Skeletal muscle tissue (tissue), 4 donors: Measurements from ENCODE around the gene HVCN1. TPM values are rescaled to one million over a fixed set of nuclear protein-coding genes. Genes with fewer than 3 reads are reported as not detected.

ENCODE experiments used
- H3K27ac ChIP-seq: one replicate; pipeline ENCODE4 v1.7.0; 2013; ENCODE audit warnings: mild to moderate bottlenecking, low read depth, low read length, inconsistent platforms
- H3K27me3 ChIP-seq, 3 donors: one replicate each; pipeline ENCODE4 v1.7.0; 2013; ENCODE audit warnings: low read length in 3 of 3; ENCODE audit not compliant: control insufficient read depth in 3 of 3, insufficient read depth in 3 of 3
- H3K36me3 ChIP-seq, 3 donors: one replicate each; pipeline ENCODE4 v1.7.0; 2013; ENCODE audit warnings: low read length in 3 of 3; ENCODE audit not compliant: control insufficient read depth in 3 of 3, insufficient read depth in 3 of 3
- H3K4me1 ChIP-seq, 3 donors: one replicate each; pipeline ENCODE4 v1.7.0; 2013; ENCODE audit warnings: low read length in 3 of 3, mild to moderate bottlenecking in 3 of 3; ENCODE audit not compliant: control insufficient read depth in 3 of 3, insufficient read depth in 3 of 3
- H3K4me3 ChIP-seq, 3 donors: one replicate each; pipeline ENCODE4 v1.7.0; 2013; ENCODE audit warnings: low read length in 3 of 3
- H3K9ac ChIP-seq, 3 donors: one replicate each; pipeline ENCODE4 v1.7.0; 2013; ENCODE audit warnings: low read length in 3 of 3, mild to moderate bottlenecking in 3 of 3, moderate library complexity in 2 of 3, low read depth in 1 of 3
- H3K9me3 ChIP-seq, 3 donors: one replicate each; pipeline ENCODE4 v1.7.0; 2013; ENCODE audit warnings: low read length in 3 of 3; ENCODE audit not compliant: control insufficient read depth in 3 of 3
- total RNA-seq: library from RNA; depleted of rRNA; stranded (reverse); fragments of >200 nt; gene quantifications from one replicate; pipeline ENCODE4 v1.2.3, GENCODE V29; 2014
- donor health status: Osteomylitis.

Gene HVCN1
- total RNA-seq, 1 donor from 2014 or later, result 5.2 TPM

GRCh38 chr12:110704231-110704630 is 15.3 kb upstream of the HVCN1 start:
- H3K36me3 ChIP-seq, result no peaks in the 10 kb centered on the region

GRCh38 chr12:110702081-110702480 is 13.2 kb upstream of the HVCN1 start:
- Histone ChIP-seq H3K27me3 (no peaks in the 10 kb centered on the region), H3K9ac (no peak overlapping the region), H3K4me1 (peaks cover 10 to 15% (median 11%) of the 10 kb centered on the region in 3 donors), H3K9me3 (no peaks in the 10 kb centered on the region), H3K4me3 (no peak overlapping the region), H3K36me3 (no peaks in the 10 kb centered on the region), H3K27ac (no peak overlapping the region)

More at GRCh38 chr12:110704231-110704630, 15.3 kb upstream of the HVCN1 start:
- Histone ChIP-seq H3K27ac (no peak overlapping the region), H3K27me3 (no peaks in the 10 kb centered on the region), H3K4me1 (peaks cover 0 to 3% (median 2%) of the 10 kb centered on the region in 3 donors), H3K9me3 (no peaks in the 10 kb centered on the region), H3K4me3 (no peak overlapping the region), H3K9ac (no peak overlapping the region)

- Histone ChIP-seq H3K9me3 (no peaks in the 10 kb centered on the region), H3K36me3 (no peaks in the 10 kb centered on the region), H3K9ac (no peak overlapping the region), H3K27ac (no peak overlapping the region), H3K27me3 (no peaks in the 10 kb centered on the region), H3K4me3 (no peak overlapping the region), H3K4me1 (peaks cover 10 to 15% (median 11%) of the 10 kb centered on the region in 3 donors)
Observed at GRCh38 chr12:110699591-110700445, 10.9 kb upstream of the HVCN1 start.

GRCh38 chr12:110698171-110698902 is 9.4 kb upstream of the HVCN1 start:
- Histone ChIP-seq H3K4me3 (peak overlapping the region; percentile 59 to 72 (median 62)), H3K9ac (peak overlapping the region in 2 of 3 donors; percentile 40 to 64), H3K27ac (peak overlapping the region; percentile 28), H3K36me3 (no peaks in the 10 kb centered on the region), H3K27me3 (no peaks in the 10 kb centered on the region), H3K9me3 (no peaks in the 10 kb centered on the region), H3K4me1 (peaks cover 11 to 15% (median 13%) of the 10 kb centered on the region in 3 donors)

GRCh38 chr12:110697236-110697635 is 8.3 kb upstream of the HVCN1 start:
- no peak overlapping the region for H3K27ac ChIP-seq
- no peak overlapping the region for H3K9ac ChIP-seq
- no peaks in the 10 kb centered on the region for H3K9me3 ChIP-seq
- no peaks in the 10 kb centered on the region for H3K36me3 ChIP-seq
- peaks cover 11 to 15% (median 13%) of the 10 kb centered on the region in 3 donors for H3K4me1 ChIP-seq
- no peaks in the 10 kb centered on the region for H3K27me3 ChIP-seq
- no peak overlapping the region for H3K4me3 ChIP-seq

DNA sequence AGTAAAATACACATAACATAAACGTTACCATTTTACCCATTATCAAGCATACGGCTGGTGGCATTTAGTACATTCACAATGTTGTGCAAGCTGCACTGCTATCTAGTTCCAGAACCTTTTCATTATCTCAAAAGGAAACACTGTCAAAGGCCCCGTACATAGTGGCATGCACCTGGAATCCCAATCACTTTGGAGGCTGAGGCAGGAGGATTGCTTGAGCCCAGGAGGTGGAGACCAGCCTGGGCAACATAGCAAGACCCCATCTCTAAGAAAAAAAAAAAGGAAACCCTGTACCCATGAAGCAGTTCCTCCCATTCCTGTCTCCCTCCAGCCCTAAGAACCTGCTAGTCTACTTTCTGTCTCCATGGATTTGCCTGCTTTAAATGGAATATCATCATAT is 7.4 kb upstream of the HVCN1 start:
- no peaks in the 10 kb centered on the region for H3K36me3 ChIP-seq
- no peak overlapping the region for H3K9ac ChIP-seq
- no peaks in the 10 kb centered on the region for H3K27me3 ChIP-seq
- no peak overlapping the region for H3K4me3 ChIP-seq
- peaks cover 11 to 15% (median 13%) of the 10 kb centered on the region in 3 donors for H3K4me1 ChIP-seq
- no peak overlapping the region for H3K27ac ChIP-seq
- H3K9me3 ChIP-seq, result no peaks in the 10 kb centered on the region

- Histone ChIP-seq H3K4me1 (peaks cover 12 to 22% (median 20%) of the 10 kb centered on the region in 3 donors), H3K9ac (no peak overlapping the region), H3K4me3 (no peak overlapping the region), H3K27ac (peak overlapping the region; percentile 36), H3K36me3 (no peaks in the 10 kb centered on the region), H3K9me3 (no peaks in the 10 kb centered on the region), H3K27me3 (no peaks in the 10 kb centered on the region)
Observed at GRCh38 chr12:110694330-110694901, 5.5 kb upstream of the HVCN1 start.

DNA sequence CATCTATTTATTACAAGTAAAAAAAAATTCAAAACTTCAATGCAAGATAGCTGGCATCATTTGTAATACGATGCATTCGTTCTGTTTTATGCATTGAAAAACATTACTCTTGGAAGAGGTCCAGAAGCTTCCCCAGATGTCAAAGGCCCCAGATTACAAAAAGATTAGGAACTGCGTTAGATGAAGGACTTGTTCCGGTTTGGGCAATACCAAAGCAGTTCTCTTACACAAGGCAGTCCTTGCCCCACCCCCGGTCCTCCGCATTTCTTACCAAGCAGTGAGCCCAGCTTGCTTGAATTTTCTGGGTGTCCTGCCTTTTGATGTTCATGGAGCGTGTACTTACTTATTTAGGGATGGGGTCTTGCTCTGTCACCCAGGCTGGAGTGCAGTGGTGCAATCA is 4.8 kb upstream of the HVCN1 start:
- no peak overlapping the region for H3K9ac ChIP-seq
- H3K36me3 ChIP-seq, result no peaks in the 10 kb centered on the region
- no peaks in the 10 kb centered on the region for H3K27me3 ChIP-seq
- peak overlapping the region; percentile 36 for H3K27ac ChIP-seq
- no peaks in the 10 kb centered on the region for H3K9me3 ChIP-seq
- no peak overlapping the region for H3K4me3 ChIP-seq
- peaks cover 10 to 18% (median 16%) of the 10 kb centered on the region in 3 donors for H3K4me1 ChIP-seq

- peaks cover 13 to 23% (median 19%) of the 10 kb centered on the region in 3 donors for H3K4me1 ChIP-seq
- peak overlapping the region in 1 of 3 donors; percentile 69 for H3K9ac ChIP-seq
- H3K4me3 ChIP-seq, result no peak overlapping the region
- H3K9me3 ChIP-seq, result no peaks in the 10 kb centered on the region
- no peaks in the 10 kb centered on the region for H3K36me3 ChIP-seq
- no peak overlapping the region for H3K27ac ChIP-seq
- peaks cover 0 to 19% (median 8%) of the 10 kb centered on the region in 3 donors for H3K27me3 ChIP-seq
Observed at GRCh38 chr12:110690127-110690430, 1.2 kb upstream of the HVCN1 start.
